H1 (cell line): ENCODE measurements around the gene PAX6. TPM values are rescaled to one million over a fixed set of nuclear protein-coding genes. Genes with fewer than 3 reads are reported as not detected.

Experiments
- CTCF ChIA-PET: fragments of 300-600 bp; sonication (Branson Sonifier 250); formaldehyde crosslinking; loops from one replicate; lab custom pipeline; 2021; ENCODE audit not compliant: partially characterized antibody; lab: Charles Lee
- POLR2A ChIA-PET: fragments of 300-600 bp; sonication (Branson Sonifier 250); formaldehyde crosslinking; loops from one replicate; lab custom pipeline; 2021; ENCODE audit warnings: inconsistent platforms; ENCODE audit not compliant: partially characterized antibody; lab: Charles Lee
- DNase-seq, 2 experiments: peaks; one replicate each; pipeline versions ENCODE4 v3.0.0 to v3.0.0-alpha.2; 2010 to 2022; ENCODE audit warnings: low spot score in 2 of 2, low read depth in 1 of 2, mixed read lengths in 1 of 2
- FAIRE-seq: peaks from 2 replicates; lab custom pipeline; 2011; peaks lifted over from hg19 to GRCh38; lab: Jason Lieb, UNC
- H2AFZ ChIP-seq: 2 replicates; pipeline ENCODE4 v1.8.1; 2012; ENCODE audit warnings: low read length, inconsistent platforms
- H2AK5ac ChIP-seq: 2 replicates; pipeline ENCODE4 v1.6.1; 2013; ENCODE audit warnings: low read depth, low read length
- H2BK120ac ChIP-seq: replicated peaks from 2 replicates; pipeline ENCODE3; 2013; ENCODE audit warnings: low read depth, low read length, inconsistent platforms
- H2BK12ac ChIP-seq: 2 replicates; pipeline ENCODE4 v1.6.1; 2013; ENCODE audit warnings: low read depth, low read length
- H2BK15ac ChIP-seq: 2 replicates; pipeline ENCODE4 v1.6.1; 2013; ENCODE audit warnings: low read length
- H2BK20ac ChIP-seq: 2 replicates; pipeline ENCODE4 v1.6.1; 2013; ENCODE audit warnings: low read length
- H2BK5ac ChIP-seq: 2 replicates; pipeline ENCODE4 v1.6.1; 2013; ENCODE audit warnings: low read depth, low read length
- H3K14ac ChIP-seq: 2 replicates; pipeline ENCODE4 v1.6.1; 2013; ENCODE audit warnings: inconsistent platforms; ENCODE audit not compliant: insufficient read length
- H3K18ac ChIP-seq: 2 replicates; pipeline ENCODE4 v1.6.1; 2013; ENCODE audit warnings: low read length; ENCODE audit errors: extremely low read depth
- H3K23ac ChIP-seq: 2 replicates; pipeline ENCODE4 v1.6.1; 2013; ENCODE audit warnings: inconsistent platforms; ENCODE audit not compliant: insufficient read length
- H3K23me2 ChIP-seq: 2 replicates; pipeline ENCODE4 v1.6.1; 2013; ENCODE audit warnings: low read depth, low read length
- H3K27ac ChIP-seq: 2 replicates; pipeline ENCODE4 v1.6.1; 2011; ENCODE audit warnings: low read depth, low read length, inconsistent platforms
- H3K27me3 ChIP-seq, 4 experiments: replicated peaks in 1 of 4; 1 replicate in 1 of 4; 2 replicates in 3 of 4; pipeline versions ENCODE4 v1.6.1 to v1.8.1; 2011 to 2013; ENCODE audit warnings: low read length in 3 of 4, mild to moderate bottlenecking in 3 of 4, inconsistent platforms in 2 of 4, mixed read lengths in 2 of 4, moderate library complexity in 1 of 4; ENCODE audit not compliant: control insufficient read depth in 3 of 4, insufficient read depth in 3 of 4; ENCODE audit errors: extremely low read depth in 1 of 4
- H3K36me3 ChIP-seq, 4 experiments: 2 replicates each; pipeline versions ENCODE4 v1.6.1 to v1.8.1; 2011 to 2013; ENCODE audit warnings: mild to moderate bottlenecking in 4 of 4, low read length in 3 of 4, moderate library complexity in 2 of 4, control low read depth in 1 of 4, inconsistent platforms in 1 of 4; ENCODE audit not compliant: insufficient read depth in 4 of 4, control insufficient read depth in 2 of 4
- H3K4ac ChIP-seq: replicated peaks from 2 replicates; pipeline ENCODE3; 2013; ENCODE audit warnings: low read length, low read depth, mixed read lengths, inconsistent platforms; ENCODE audit not compliant: insufficient read length
- H3K4me1 ChIP-seq, 4 experiments: replicated peaks in 1 of 4; 1 replicate in 1 of 4; 2 replicates in 3 of 4; pipeline versions ENCODE4 v1.6.1 to v1.8.1; 2011 to 2013; ENCODE audit warnings: low read length in 3 of 4, inconsistent platforms in 2 of 4, mixed read lengths in 1 of 4; ENCODE audit not compliant: insufficient read depth in 4 of 4, control insufficient read depth in 3 of 4
- H3K4me2 ChIP-seq, 2 experiments: 2 replicates each; pipeline versions ENCODE4 v1.6.1 to v1.8.1; 2011 to 2013; ENCODE audit warnings: low read depth in 2 of 2, low read length in 2 of 2, control low read depth in 1 of 2, inconsistent platforms in 1 of 2, mild to moderate bottlenecking in 1 of 2; ENCODE audit not compliant: insufficient read depth in 1 of 2
- H3K4me3 ChIP-seq, 4 experiments: fragments of 200-600, 300-600 bp in 1 of 4; sonication (generic), shearing (Covaris generic), sonication (Bioruptor Twin) in 1 of 4; 2 replicates each; pipeline versions ENCODE4 v1.5.1 to v1.8.1; 2011 to 2016; ENCODE audit warnings: low read length in 4 of 4, low read depth in 3 of 4, control low read depth in 2 of 4, inconsistent platforms in 2 of 4, mild to moderate bottlenecking in 2 of 4, mixed read lengths in 1 of 4, moderate library complexity in 1 of 4; ENCODE audit not compliant: insufficient read depth in 2 of 4; ENCODE audit errors: extremely low read depth in 1 of 4
- H3K56ac ChIP-seq: replicated peaks from 2 replicates; pipeline ENCODE3; 2013; ENCODE audit warnings: low read depth, mild to moderate bottlenecking, mixed read lengths, low read length, inconsistent platforms; ENCODE audit not compliant: insufficient read length
- H3K79me1 ChIP-seq: 2 replicates; pipeline ENCODE4 v1.6.1; 2013; ENCODE audit warnings: low read depth, low read length, control low read depth
- H3K79me2 ChIP-seq, 2 experiments: 2 replicates each; pipeline versions ENCODE4 v1.6.1 to v1.8.1; 2012 to 2013; ENCODE audit warnings: low read length in 2 of 2, mild to moderate bottlenecking in 2 of 2, inconsistent platforms in 1 of 2; ENCODE audit not compliant: insufficient read depth in 2 of 2, control insufficient read depth in 1 of 2
- H3K9ac ChIP-seq, 4 experiments: replicated peaks in 1 of 4; 1 replicate in 1 of 4; 2 replicates in 3 of 4; pipeline versions ENCODE4 v1.6.1 to v1.8.1; 2011 to 2013; ENCODE audit warnings: low read depth in 3 of 4, low read length in 3 of 4, control low read depth in 2 of 4, mild to moderate bottlenecking in 2 of 4, moderate library complexity in 2 of 4, inconsistent platforms in 1 of 4; ENCODE audit errors: extremely low read depth in 1 of 4
- H3K9me3 ChIP-seq, 2 experiments: 2 replicates each; pipeline versions ENCODE4 v1.6.1 to v1.8.1; 2012 to 2013; ENCODE audit warnings: mild to moderate bottlenecking in 2 of 2, moderate library complexity in 2 of 2, control low read depth in 1 of 2, inconsistent platforms in 1 of 2, low read depth in 1 of 2, low read length in 1 of 2, mixed read lengths in 1 of 2; ENCODE audit not compliant: insufficient read depth in 2 of 2
- H4K20me1 ChIP-seq, 2 experiments: replicated peaks in 1 of 2; 2 replicates each; pipeline versions ENCODE3 to v1.8.1; 2011 to 2013; ENCODE audit warnings: inconsistent platforms in 2 of 2, low read length in 2 of 2, mild to moderate bottlenecking in 1 of 2; ENCODE audit not compliant: insufficient read depth in 2 of 2, control insufficient read depth in 1 of 2
- H4K5ac ChIP-seq: 2 replicates; pipeline ENCODE4 v1.6.1; 2013; ENCODE audit warnings: low read length, low read depth, mixed read lengths, inconsistent platforms; ENCODE audit not compliant: insufficient read length
- H4K8ac ChIP-seq: 2 replicates; pipeline ENCODE4 v1.8.0; 2013; ENCODE audit warnings: mild to moderate bottlenecking, moderate library complexity, low read length, inconsistent platforms; ENCODE audit not compliant: insufficient read depth; ENCODE audit errors: extremely low read depth
- H4K91ac ChIP-seq: replicated peaks from 2 replicates; pipeline ENCODE3; 2013; ENCODE audit warnings: low read length, mixed read lengths, inconsistent platforms; ENCODE audit not compliant: insufficient read length
- BACH1 ChIP-seq: IDR thresholded peaks from 2 replicates; pipeline ENCODE4 v1.6.1; 2012; ENCODE audit warnings: low read length, improper control_type of control experiment
- CTBP2 ChIP-seq: IDR thresholded peaks from 2 replicates; pipeline ENCODE4 v1.7.0; 2011; ENCODE audit warnings: borderline replicate concordance, mild to moderate bottlenecking, moderate library complexity, mixed read lengths, low read length; ENCODE audit not compliant: insufficient read depth, insufficient read length
- EZH2 ChIP-seq: fragments of 200-600 bp; sonication (generic); IDR thresholded peaks from 2 replicates; pipeline ENCODE4 v1.7.1; 2012; ENCODE audit warnings: low read depth, mild to moderate bottlenecking, moderate library complexity, low read length, inconsistent platforms; ENCODE audit not compliant: severe bottlenecking
- NANOG ChIP-seq: IDR thresholded peaks from 2 replicates; pipeline ENCODE4 v1.6.1; 2011; ENCODE audit warnings: low read length, low read depth, mild to moderate bottlenecking, inconsistent platforms; ENCODE audit not compliant: insufficient read depth, poor library complexity, severe bottlenecking
- SIN3A ChIP-seq, 2 experiments: IDR thresholded peaks in 1 of 2; conservative IDR thresholded peaks in 1 of 2; 2 replicates each; pipeline ENCODE4 v1.6.1; 2011 to 2012; ENCODE audit warnings: low read length in 2 of 2, improper control_type of control experiment in 1 of 2, low read depth in 1 of 2, mild to moderate bottlenecking in 1 of 2
- USF2 ChIP-seq: IDR thresholded peaks from 2 replicates; pipeline ENCODE4 v1.6.1; 2011; ENCODE audit warnings: low read length, improper control_type of control experiment
- WGBS, 2 experiments: shearing (Covaris generic) in 1 of 2; methylation state at CpG; one replicate each; pipeline versions ENCODE4 v1.1.6 to v1.1.7; 2013 to 2015; ENCODE audit warnings: low lambda C conversion rate in 2 of 2, mixed read lengths in 2 of 2, inconsistent platforms in 1 of 2, low coverage in 1 of 2, missing lambda C conversion rate in 1 of 2; ENCODE audit not compliant: insufficient replicate concordance in 2 of 2, insufficient coverage in 1 of 2, insufficient read length in 1 of 2; ENCODE audit errors: extremely low coverage in 1 of 2, missing lambda C conversion rate in 1 of 2; 5-methylcytosine and 5-hydroxymethylcytosine counted together
- polyA plus RNA-seq, 7 experiments: library from polyadenylated mRNA; depleted of rRNA in 3 of 7; stranded (reverse) in 5 of 7; unstranded in 2 of 7; fragments of >200 nt in 5 of 7; fragments of 200-250 nt in 2 of 7; gene quantifications; 1 replicate in 5 of 7; 2 replicates in 1 of 7; 4 replicates in 1 of 7; pipeline versions ENCODE4 v1.2.1 to v1.2.3, GENCODE V29; 2011 to 2013; ENCODE audit warnings: missing spikeins in 2 of 7, mixed read lengths in 2 of 7
- total RNA-seq: library from RNA; stranded (reverse); fragmentation: NEBNext Ultra II Directional; extraction: Animal tissue kit (Norgen Biotek cat#: 25700); gene quantifications from 2 replicates; pipeline ENCODE4 v1.2.1, GENCODE V29; 2021

Gene PAX6
- total and polyA plus RNA-seq, 2 of the 8 experiments (the other 6 are each of a cell fraction or from before 2014, with no cell fraction given), result 0.30 to 0.65 TPM

- no peak overlapping the region for H2BK120ac ChIP-seq
- no peaks in the 10 kb centered on the region for H4K20me1 ChIP-seq
- no peak for FAIRE-seq
- H3K23me2 ChIP-seq, result no peaks in the 10 kb centered on the region
- TF ChIP-seq USF2 (no peak), BACH1 (no peak), SIN3A (conservative IDR thresholded peaks at IDR 0.05 in 1 of 2, IDR thresholded peaks at IDR 0.05 in 1 of 2; ENCODE audit: low read depth in 1 of 2, low read length in 2 of 2) (no peak), EZH2 (no peak), CTBP2 (no peak), NANOG (no peak)
- H3K27ac ChIP-seq, result no peak overlapping the region
- no peaks in the 10 kb centered on the region for H3K36me3 ChIP-seq
- H2AK5ac ChIP-seq, result no peak overlapping the region
- no peak overlapping the region for H3K4me2 ChIP-seq
- H4K91ac ChIP-seq, result no peak overlapping the region
- H3K4me1 ChIP-seq, result no peaks in the 10 kb centered on the region
- H2AFZ ChIP-seq, result no peak overlapping the region
- ChIA-PET CTCF (interaction anchor here (1.2 to 2.0 kb wide), 4 partner anchors 12 to 117 kb away, joined by 3 to 6 read pairs (median 4); no protein-coding TSS in a partner anchor), POLR2A (interaction anchor here (1.3 kb wide), 1 partner anchor 249 kb away, joined by 3 read pairs; the partner anchor contains the start of gene RCN1)
- H3K18ac ChIP-seq, result no peak overlapping the region
- H4K5ac ChIP-seq, result no peak overlapping the region
- H3K23ac ChIP-seq, result no peak overlapping the region
- no peaks in the 10 kb centered on the region for H3K27me3 ChIP-seq
- 79% methylated on average over 3 of the region's 3 CpGs; no CpG with 5 or more reads in 1 of the 2 experiments for WGBS, 2 experiments
- H3K4ac ChIP-seq, result no peak overlapping the region
- H3K4me3 ChIP-seq, result no peak overlapping the region
- H3K9me3 ChIP-seq, result no peaks in the 10 kb centered on the region
- no peak overlapping the region for H3K14ac ChIP-seq
- no peaks in the 10 kb centered on the region for H3K79me2 ChIP-seq
- H2BK20ac ChIP-seq, result no peak overlapping the region
- H2BK12ac ChIP-seq, result no peak overlapping the region
- H3K9ac ChIP-seq, result no peak overlapping the region
- H2BK15ac ChIP-seq, result no peak overlapping the region
- H2BK5ac ChIP-seq, result no peak overlapping the region
- H3K56ac ChIP-seq, result no peak overlapping the region
- DNase-seq, result no peak
- no peaks in the 10 kb centered on the region for H3K79me1 ChIP-seq
- H4K8ac ChIP-seq, result no peak overlapping the region
Observed at GRCh38 chr11:31841435-31841834, 30.3 kb upstream of the PAX6 start.
